HepG2 (cell line): ENCODE measurements around the gene INSR. TPM values are rescaled to one million over a fixed set of nuclear protein-coding genes. Genes with fewer than 3 reads are reported as not detected.

Experiments used
- EZH2 ChIP-seq: conservative IDR thresholded peaks from 2 replicates; pipeline ENCODE4 v1.6.1; 2012; ENCODE audit warnings: mild to moderate bottlenecking, low read depth, low read length, moderate library complexity
- GABPA ChIP-seq, 2 experiments: IDR thresholded peaks; 2 replicates each; pipeline ENCODE4 v1.6.1; 2011 to 2016; ENCODE audit warnings: low read depth in 2 of 2, low read length in 1 of 2, missing biosample characterization in 1 of 2, missing genetic modification characterization in 1 of 2
- HNF4G ChIP-seq, 2 experiments: sonication (generic) in 1 of 2; formaldehyde crosslinking in 1 of 2; IDR thresholded peaks; 2 replicates each; pipeline versions ENCODE4 v1.4.0 to v1.6.1; 2011 to 2020; ENCODE audit warnings: borderline replicate concordance in 2 of 2, low read depth in 2 of 2, mild to moderate bottlenecking in 2 of 2, low read length in 1 of 2, missing genetic modification reagents in 1 of 2, moderate library complexity in 1 of 2
- ISX ChIP-seq: sonication (generic); formaldehyde crosslinking; conservative IDR thresholded peaks from 2 replicates; pipeline ENCODE4 v1.5.0; 2020; ENCODE audit warnings: missing genetic modification reagents
- KAT8 ChIP-seq: IDR thresholded peaks from 2 replicates; pipeline ENCODE4 v1.6.1; 2016; ENCODE audit warnings: missing genetic modification reagents, missing compliant biosample characterization
- MED1 ChIP-seq: sonication (generic); formaldehyde crosslinking; IDR thresholded peaks from 2 replicates; pipeline ENCODE4 v1.4.0; 2020; ENCODE audit warnings: missing genetic modification reagents
- NAIF1 ChIP-seq: sonication (generic); formaldehyde crosslinking; IDR thresholded peaks from 2 replicates; pipeline ENCODE4 v1.5.0; 2020; ENCODE audit warnings: mild to moderate bottlenecking, missing genetic modification reagents, borderline replicate concordance
- NFATC3 ChIP-seq: sonication (generic); formaldehyde crosslinking; IDR thresholded peaks from 2 replicates; pipeline ENCODE4 v1.5.1; 2020; ENCODE audit warnings: mild to moderate bottlenecking, missing genetic modification reagents
- PPARG ChIP-seq: conservative IDR thresholded peaks from 2 replicates; pipeline ENCODE4 v1.6.1; 2016; ENCODE audit warnings: missing biosample characterization, missing genetic modification reagents
- RFX3 ChIP-seq: IDR thresholded peaks from 2 replicates; pipeline ENCODE4 v1.6.1; 2016; ENCODE audit warnings: missing biosample characterization, missing genetic modification reagents
- SAFB2 ChIP-seq: sonication (generic); formaldehyde crosslinking; IDR thresholded peaks from 2 replicates; pipeline ENCODE4 v1.5.1; 2020; ENCODE audit warnings: missing genetic modification reagents, low read depth, mild to moderate bottlenecking, borderline replicate concordance
- SMAD3 ChIP-seq: sonication (generic); formaldehyde crosslinking; IDR thresholded peaks from 2 replicates; pipeline ENCODE4 v1.4.0; 2020; ENCODE audit warnings: missing genetic modification reagents
- SOX5 ChIP-seq: IDR thresholded peaks from 2 replicates; pipeline ENCODE4 v1.6.1; 2016; ENCODE audit warnings: borderline replicate concordance
- TFDP2 ChIP-seq: sonication (generic); formaldehyde crosslinking; IDR thresholded peaks from 2 replicates; pipeline ENCODE4 v1.4.0; 2020; ENCODE audit warnings: missing genetic modification reagents
- THAP11 ChIP-seq: IDR thresholded peaks from 2 replicates; pipeline ENCODE4 v1.6.1; 2016; ENCODE audit warnings: missing biosample characterization, missing genetic modification reagents
- ZBTB20 ChIP-seq: sonication (generic); formaldehyde crosslinking; IDR thresholded peaks from 2 replicates; pipeline ENCODE4 v1.8.1; 2023; ENCODE audit warnings: missing genetic modification reagents, low read depth, mild to moderate bottlenecking, borderline replicate concordance
- ZBTB21 ChIP-seq: sonication (generic); formaldehyde crosslinking; IDR thresholded peaks from 2 replicates; pipeline ENCODE4 v1.4.0; 2020; ENCODE audit warnings: missing genetic modification reagents
- ZNF136 ChIP-seq: sonication (generic); formaldehyde crosslinking; IDR thresholded peaks from 2 replicates; pipeline ENCODE4 v1.8.1; 2022; ENCODE audit warnings: low read depth, mild to moderate bottlenecking, moderate library complexity, missing genetic modification reagents
- ZNF17 ChIP-seq: sonication (generic); formaldehyde crosslinking; IDR thresholded peaks from 2 replicates; pipeline ENCODE4 v1.5.0; 2020; ENCODE audit warnings: mild to moderate bottlenecking, missing genetic modification reagents
- ZNF331 ChIP-seq: sonication (generic); formaldehyde crosslinking; IDR thresholded peaks from 2 replicates; pipeline ENCODE4 v1.4.0; 2020; ENCODE audit warnings: missing genetic modification reagents
- ZNF512B ChIP-seq: sonication (generic); formaldehyde crosslinking; IDR thresholded peaks from 2 replicates; pipeline ENCODE4 v1.5.1; 2020; ENCODE audit warnings: missing genetic modification reagents, mild to moderate bottlenecking, borderline replicate concordance
- ZNF749 ChIP-seq: sonication (generic); formaldehyde crosslinking; IDR thresholded peaks from 2 replicates; pipeline ENCODE4 v1.8.0; 2022; ENCODE audit warnings: mild to moderate bottlenecking, missing genetic modification reagents, moderate library complexity, borderline replicate concordance
- polyA plus RNA-seq, 8 experiments: library from polyadenylated mRNA; depleted of rRNA in 3 of 8; stranded (reverse) in 7 of 8; unstranded in 1 of 8; fragments of >200 nt; fragmentation: Illumina TruSeq in 4 of 8; extraction: Trizol in 4 of 8; gene quantifications; 2 replicates each; pipeline versions ENCODE4 v1.2.1 to v1.2.3, GENCODE V29; 2011 to 2016; ENCODE audit warnings: low read depth in 4 of 8, missing spikeins in 1 of 8, mixed read lengths in 1 of 8; ENCODE audit not compliant: insufficient read depth in 1 of 8
- total RNA-seq, 5 experiments: library from RNA; depleted of rRNA; stranded (reverse); fragments of >200 nt; fragmentation: Illumina TruSeq; extraction: Trizol; gene quantifications; 2 replicates each; pipeline ENCODE4 v1.2.3, GENCODE V29; 2016; ENCODE audit warnings: low read depth in 1 of 5

The INSR gene
- total and polyA plus RNA-seq, 2 of the 13 experiments (the other 11 are each of a cell fraction or from before 2014, with no cell fraction given): 24.2 to 29.8 TPM

GRCh38 chr19:7293762-7294557 is at the start of gene INSR (continued):
- TF ChIP-seq HNF4G (IDR thresholded peaks at IDR 0.05; ENCODE audit: borderline replicate concordance, low read depth, low read length): peak; percentile 47; the same call in 1 of the 2 replicates
- no peak for TF ChIP-seq HNF4G (CRISPR knock-in tag; IDR thresholded peaks at IDR 0.05; ENCODE audit: borderline replicate concordance, low read depth)
- no peak for TF ChIP-seq EZH2
- no peak; the same call in 1 of the 2 replicates for TF ChIP-seq NAIF1 (CRISPR knock-in tag)
- no peak for TF ChIP-seq GABPA (IDR thresholded peaks at IDR 0.05; ENCODE audit: low read depth, low read length)
- TF ChIP-seq GABPA (CRISPR knock-in tag; IDR thresholded peaks at IDR 0.05; ENCODE audit: low read depth): peak; percentile 32; the same call in 1 of the 2 replicates
- peak; percentile 67 for TF ChIP-seq MED1 (CRISPR knock-in tag)
- no peak for TF ChIP-seq NFATC3 (CRISPR knock-in tag)
- TF ChIP-seq SAFB2 (CRISPR knock-in tag): 0 out of 2 replicates have a peak, but pooled peaks have one; percentile 64
- no peak for TF ChIP-seq ZNF512B
- TF ChIP-seq ZNF331 (CRISPR knock-in tag): peak; percentile 77; the same call in 1 of the 2 replicates
- TF ChIP-seq SOX5 (CRISPR knock-in tag): peak; percentile 46; the same call in 1 of the 2 replicates
- TF ChIP-seq PPARG: peak; percentile 62; the same call in 1 of the 2 replicates
- peak; percentile 76; the same call in 1 of the 2 replicates for TF ChIP-seq THAP11 (CRISPR knock-in tag)
- no peak for TF ChIP-seq RFX3 (CRISPR knock-in tag)
- 0 out of 2 replicates have a peak, but pooled peaks have one; percentile 51 for TF ChIP-seq ZBTB21 (CRISPR knock-in tag)
- peak; percentile 66 for TF ChIP-seq KAT8 (CRISPR knock-in tag)
- TF ChIP-seq ZNF17 (CRISPR knock-in tag): no peak
- TF ChIP-seq ZNF136: no peak
- no peak for TF ChIP-seq ZNF749
- no peak for TF ChIP-seq ZBTB20 (CRISPR knock-in tag)
- 0 out of 2 replicates have a peak, but pooled peaks have one; percentile 38 for TF ChIP-seq SMAD3 (CRISPR knock-in tag)
- no peak for TF ChIP-seq ISX (CRISPR knock-in tag)
- TF ChIP-seq TFDP2 (CRISPR knock-in tag): peak; percentile 73
